BJ (cell line): ENCODE results near the gene FRMD4A. TPM values are rescaled to one million over a fixed set of nuclear protein-coding genes. Genes with fewer than 3 reads are reported as not detected.

Source experiments
- CTCF ChIA-PET: fragments of 350-600 bp; formaldehyde crosslinking; extraction: SDS; loops from one replicate; lab custom pipeline; 2021; ENCODE audit warnings: antibody characterized with exemption, inconsistent platforms; lab: Yijun Ruan, JAX
- POLR2A ChIA-PET: fragments of 300-600 bp; sonication (Branson Sonifier 250); formaldehyde crosslinking; extraction: SDS; loops from one replicate; lab custom pipeline; 2021; ENCODE audit warnings: antibody characterized with exemption; lab: Charles Lee
- DNase-seq: peaks from one replicate; pipeline ENCODE4 v3.0.0-alpha.2; 2011; ENCODE audit warnings: low read depth
- H3K27me3 ChIP-seq: 2 replicates; pipeline ENCODE4 v1.6.0; 2011; ENCODE audit warnings: low read length; ENCODE audit not compliant: control insufficient read depth, insufficient read depth
- H3K36me3 ChIP-seq: 2 replicates; pipeline ENCODE4 v1.5.1; 2011; ENCODE audit warnings: low read length; ENCODE audit not compliant: control insufficient read depth, insufficient read depth
- H3K4me3 ChIP-seq: 2 replicates; pipeline ENCODE4 v1.5.1; 2011; ENCODE audit warnings: low read depth, mild to moderate bottlenecking, control low read depth, low read length
- polyA plus RNA-seq: library from polyadenylated mRNA; depleted of rRNA; stranded (reverse); fragments of >200 nt; gene quantifications from 2 replicates; pipeline ENCODE4 v1.2.3, GENCODE V29; 2011
- TF ChIP-seq, protein P1 (sequence below): IDR thresholded peaks from 2 replicates; pipeline ENCODE4 v1.5.1; 2011; ENCODE audit warnings: low read depth, mild to moderate bottlenecking, control low read depth, inconsistent platforms, low read length, moderate library complexity; ENCODE audit not compliant: insufficient read depth

The FRMD4A gene
- polyA plus RNA-seq, 1 experiment: 31.6 TPM

DNA sequence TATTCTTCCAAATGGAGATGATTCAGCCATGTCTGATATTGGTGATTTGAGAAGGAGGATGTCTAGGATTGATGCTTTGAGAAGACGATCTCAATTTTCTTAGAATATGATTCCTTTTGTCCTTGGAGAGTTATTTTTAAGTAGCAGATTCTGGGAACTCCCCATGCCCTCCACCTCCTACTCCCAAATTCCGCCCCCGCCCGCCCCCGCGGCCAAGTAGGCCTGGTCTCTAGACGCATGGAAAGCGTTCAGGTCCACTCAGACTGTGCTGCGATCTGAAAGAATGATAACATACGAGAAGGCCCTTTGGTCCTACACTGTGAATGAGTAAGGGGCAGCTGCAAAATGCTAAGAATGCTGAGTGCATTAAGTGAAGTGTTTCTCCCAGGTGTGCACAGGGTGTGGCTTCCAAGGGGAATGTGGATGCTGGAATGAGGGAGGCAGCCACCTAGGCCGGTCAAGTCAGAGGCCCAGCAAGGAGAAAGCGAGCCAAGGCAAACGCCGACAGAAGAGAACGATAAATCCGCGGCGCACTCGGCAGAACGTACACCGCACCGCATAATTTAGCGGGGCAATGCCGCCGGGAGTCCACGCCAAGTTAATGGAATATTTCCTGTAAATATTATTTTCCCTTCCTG, 601.7 kb downstream of the FRMD4A start:
- peaks cover 6% of the 10 kb centered on the region; the same call in 1 of the 2 replicates for H3K36me3 ChIP-seq
- CTCF ChIA-PET: no interaction called here
- H3K4me3 ChIP-seq: no peak overlapping the region
- no peaks in the 10 kb centered on the region for H3K27me3 ChIP-seq
- TF ChIP-seq, protein P1, sequence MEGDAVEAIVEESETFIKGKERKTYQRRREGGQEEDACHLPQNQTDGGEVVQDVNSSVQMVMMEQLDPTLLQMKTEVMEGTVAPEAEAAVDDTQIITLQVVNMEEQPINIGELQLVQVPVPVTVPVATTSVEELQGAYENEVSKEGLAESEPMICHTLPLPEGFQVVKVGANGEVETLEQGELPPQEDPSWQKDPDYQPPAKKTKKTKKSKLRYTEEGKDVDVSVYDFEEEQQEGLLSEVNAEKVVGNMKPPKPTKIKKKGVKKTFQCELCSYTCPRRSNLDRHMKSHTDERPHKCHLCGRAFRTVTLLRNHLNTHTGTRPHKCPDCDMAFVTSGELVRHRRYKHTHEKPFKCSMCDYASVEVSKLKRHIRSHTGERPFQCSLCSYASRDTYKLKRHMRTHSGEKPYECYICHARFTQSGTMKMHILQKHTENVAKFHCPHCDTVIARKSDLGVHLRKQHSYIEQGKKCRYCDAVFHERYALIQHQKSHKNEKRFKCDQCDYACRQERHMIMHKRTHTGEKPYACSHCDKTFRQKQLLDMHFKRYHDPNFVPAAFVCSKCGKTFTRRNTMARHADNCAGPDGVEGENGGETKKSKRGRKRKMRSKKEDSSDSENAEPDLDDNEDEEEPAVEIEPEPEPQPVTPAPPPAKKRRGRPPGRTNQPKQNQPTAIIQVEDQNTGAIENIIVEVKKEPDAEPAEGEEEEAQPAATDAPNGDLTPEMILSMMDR: no peak
- POLR2A ChIA-PET: no interaction called here
- no peak for DNase-seq

DNA sequence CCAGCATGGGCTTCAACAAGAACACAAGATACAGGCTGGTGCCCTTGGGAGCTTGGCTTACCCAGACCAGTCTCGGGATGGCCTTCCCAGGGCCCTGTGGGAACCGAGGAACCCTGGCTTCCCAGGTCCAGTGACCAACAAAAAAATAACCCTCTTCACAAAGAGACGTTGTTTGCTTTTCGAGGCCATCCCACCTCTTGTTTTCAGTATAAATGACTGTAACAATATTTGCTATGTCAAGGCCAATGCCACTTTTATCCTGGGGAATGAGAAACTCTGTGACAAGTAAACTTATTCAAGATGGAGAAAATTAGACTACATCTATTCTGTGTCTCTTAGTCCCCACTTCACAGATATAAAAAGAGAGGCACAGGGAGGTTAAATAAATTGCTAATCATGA, 605.1 kb downstream of the FRMD4A start:
- POLR2A ChIA-PET: no interaction called here
- no peak for DNase-seq
- TF ChIP-seq, protein P1: no peak

DNA sequence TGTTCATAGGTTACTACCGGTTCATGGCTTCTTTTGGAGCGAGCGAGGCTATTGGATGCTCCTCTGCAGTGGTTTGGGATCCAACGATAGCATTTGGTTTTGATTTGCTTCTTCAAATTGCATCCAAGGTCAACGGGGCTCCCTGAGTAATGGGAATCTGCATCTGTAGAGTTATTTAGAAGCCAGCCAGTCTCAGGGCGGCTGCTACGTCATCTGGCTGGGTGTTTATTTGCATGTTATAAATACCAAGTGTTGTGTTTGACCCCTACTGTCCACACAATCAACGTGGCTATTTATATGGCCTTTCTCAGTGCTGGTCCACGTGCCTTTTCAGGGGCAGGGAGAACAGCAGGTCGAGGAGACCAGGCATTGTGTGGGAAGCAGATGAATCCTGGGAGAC, 606.2 kb downstream of the FRMD4A start:
- H3K27me3 ChIP-seq: no peaks in the 10 kb centered on the region
- POLR2A ChIA-PET: no interaction called here
- H3K36me3 ChIP-seq: peaks cover 1% of the 10 kb centered on the region; the same call in 1 of the 2 replicates
- peak; percentile 72 for DNase-seq
- CTCF ChIA-PET: interaction anchor here (0.6 to 1.8 kb wide), 3 partner anchors 18 to 1120 kb away, joined by 3 to 5 read pairs (median 4); no protein-coding TSS in a partner anchor
- TF ChIP-seq, protein P1: no peak
- H3K4me3 ChIP-seq: no peak overlapping the region

More for the DNA sequence above, 605.1 kb downstream of the FRMD4A start:
- CTCF ChIA-PET: interaction anchor here (1.2 kb wide), 1 partner anchor 15 kb away, joined by 5 read pairs; no protein-coding TSS in a partner anchor
- Histone ChIP-seq H3K36me3 (peaks cover 1% of the 10 kb centered on the region; the same call in 1 of the 2 replicates), H3K4me3 (no peak overlapping the region), H3K27me3 (no peaks in the 10 kb centered on the region)

DNA sequence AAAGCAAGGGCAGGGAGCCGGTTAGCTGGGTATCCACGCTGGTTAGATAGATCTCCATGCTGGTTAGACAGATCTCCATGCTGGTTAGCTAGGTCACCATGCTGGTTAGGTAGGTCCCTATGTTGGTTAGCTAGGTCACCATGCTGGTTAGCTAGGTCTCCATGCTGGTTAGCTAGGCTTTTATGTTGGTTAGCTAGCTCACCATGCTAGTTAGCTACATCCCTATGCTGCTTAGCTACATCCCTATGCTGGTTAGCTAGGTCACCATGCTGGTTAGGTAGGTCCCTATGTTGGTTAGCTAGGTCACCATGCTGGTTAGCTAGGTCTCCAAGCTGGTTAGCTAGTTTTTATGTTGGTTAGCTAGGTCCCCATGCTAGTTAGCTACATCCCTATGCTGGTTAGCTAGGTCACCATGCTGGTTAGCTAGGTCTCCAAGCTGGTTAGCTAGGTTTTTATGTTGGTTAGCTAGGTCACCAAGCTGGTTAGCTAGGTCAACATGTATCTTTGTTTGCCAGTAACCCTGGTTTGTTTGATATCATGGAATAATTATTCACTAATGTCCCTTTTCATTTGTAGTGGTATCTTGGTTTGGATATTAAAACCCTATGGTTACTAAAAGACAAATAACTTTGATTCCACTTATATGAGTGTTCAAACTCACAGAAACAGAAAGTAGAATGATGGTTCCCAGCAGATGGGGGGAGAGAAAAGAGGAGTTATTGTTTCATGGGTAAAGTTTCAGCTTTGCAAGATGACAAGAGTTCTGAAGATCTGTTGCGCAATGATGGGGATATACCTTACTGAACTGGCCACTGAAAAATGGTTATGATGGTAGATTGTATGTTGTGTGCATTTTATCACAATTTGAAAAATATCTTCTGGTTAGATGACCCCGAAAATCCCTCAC, 607.7 kb downstream of the FRMD4A start:
- Histone ChIP-seq H3K27me3 (no peaks in the 10 kb centered on the region), H3K4me3 (no peak overlapping the region), H3K36me3 (peaks cover 1% of the 10 kb centered on the region)
- DNase-seq: no peak
- TF ChIP-seq, protein P1: no peak
- POLR2A ChIA-PET: no interaction called here
- CTCF ChIA-PET: no interaction called here

DNA sequence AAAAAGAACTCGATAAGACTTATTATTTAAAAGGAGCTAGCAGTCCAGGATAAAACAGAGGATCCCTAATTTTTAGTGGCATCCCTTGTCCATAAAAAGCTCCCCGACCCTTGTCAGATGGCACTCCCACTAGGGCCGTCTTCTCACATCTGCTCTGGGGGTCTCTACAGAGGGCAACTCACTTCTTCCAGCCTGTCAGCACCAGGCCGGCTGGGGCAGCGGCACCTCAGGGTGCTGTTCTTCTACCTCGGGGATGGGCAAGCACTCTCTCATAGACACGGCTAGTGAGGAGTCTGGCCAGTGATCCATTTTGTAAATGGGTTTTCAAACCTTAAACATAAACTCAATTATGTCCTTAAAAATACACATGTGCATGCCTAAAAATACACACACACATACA, 609.2 kb downstream of the FRMD4A start:
- Histone ChIP-seq H3K36me3 (no peaks in the 10 kb centered on the region; the same call in 1 of the 2 replicates), H3K4me3 (no peak overlapping the region), H3K27me3 (no peaks in the 10 kb centered on the region)
- no peak for DNase-seq
- TF ChIP-seq, protein P1: no peak
- CTCF ChIA-PET: no interaction called here
- POLR2A ChIA-PET: no interaction called here
